ENCODE measurements around the gene NXPE3.
"Not testable (repeated sequence)": the region's sequence is repeated elsewhere in the genome, so short reads cannot be mapped to it uniquely, and the experiment has no call there.

Gene NXPE3

DNA sequence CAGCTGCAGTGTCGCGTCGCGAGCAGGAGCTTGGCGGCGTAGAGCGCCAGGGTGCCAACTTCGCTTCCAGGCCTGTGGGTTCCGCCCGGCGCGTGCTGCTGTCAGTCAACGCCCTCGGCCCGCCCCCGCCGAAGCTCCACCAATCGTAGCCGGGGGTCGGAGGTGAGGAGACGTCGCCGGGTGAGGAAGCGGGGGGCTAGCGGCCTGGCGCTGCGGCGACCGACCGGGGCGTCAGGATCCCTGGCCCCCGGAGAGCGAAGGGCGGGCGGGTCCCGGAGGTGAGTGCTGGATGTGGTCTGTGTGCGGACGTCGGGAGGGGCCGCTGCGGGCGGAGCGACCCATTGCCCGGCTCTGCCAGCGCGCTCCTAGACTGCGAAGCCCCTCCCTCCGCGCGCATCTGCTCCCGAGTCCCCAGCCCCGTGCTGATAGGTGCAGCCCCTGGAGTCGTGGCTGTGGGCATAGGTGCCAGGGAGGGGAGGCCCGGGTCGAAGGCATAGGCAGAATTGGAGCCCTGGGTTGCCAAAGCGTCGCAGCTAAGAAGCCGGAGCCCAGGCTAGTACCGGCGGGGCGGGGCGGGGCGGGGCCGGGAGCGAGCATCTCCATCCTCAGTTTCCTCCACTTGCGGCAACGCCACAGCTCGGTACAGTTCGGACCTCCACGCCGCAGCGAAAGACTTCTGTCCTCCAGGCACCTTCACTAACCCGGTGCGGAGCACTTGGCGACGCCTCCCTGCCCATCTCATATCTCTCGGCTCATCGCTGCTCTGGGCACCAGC lies at the start of gene NXPE3:
Gene NXPE3 (plus strand): TSS at position 165 of the 775 bp plus-strand sequence. CDS start 6,386 bp downstream, outside the sequence.
- DNase-seq (ENCODE audit: low spot score) = peak; percentile 93

DNA sequence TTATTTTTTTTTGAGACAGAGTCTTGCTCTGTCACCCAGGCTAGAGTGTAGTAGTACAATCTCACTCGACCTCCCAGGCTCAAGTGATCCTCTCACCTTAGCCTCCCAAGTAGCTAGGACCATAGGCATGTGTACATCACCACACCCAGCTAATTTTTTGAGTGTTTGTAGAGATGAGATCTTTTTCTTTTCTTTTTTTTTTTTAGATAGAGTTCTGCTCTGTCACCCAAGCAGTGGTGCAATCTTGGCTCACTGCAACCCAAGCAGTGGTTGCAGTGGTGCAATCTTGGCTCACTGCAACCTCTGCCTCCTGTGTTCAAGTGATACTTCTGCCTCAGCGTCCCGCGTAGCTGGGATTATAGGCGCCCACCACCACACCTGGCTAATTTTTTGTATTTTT lies 49.4 kb upstream of the NXPE3 start:
- DNase-seq (ENCODE audit: low spot score) = no peak

- no peak for DNase-seq (ENCODE audit: low spot score)
These were observed 48.2 kb upstream of the NXPE3 start for GRCh38 chr3:101730839-101731238.

GRCh38 chr3:101732240-101732641 lies 46.8 kb upstream of the NXPE3 start:
- DNase-seq (ENCODE audit: low spot score) = no peak

GRCh38 chr3:101735833-101736232 lies 43.2 kb upstream of the NXPE3 start:
- DNase-seq (ENCODE audit: low spot score) = no peak

GRCh38 chr3:101741914-101742313 lies 37.1 kb upstream of the NXPE3 start:
- not testable (repeated sequence) for DNase-seq (ENCODE audit: low spot score)

DNA sequence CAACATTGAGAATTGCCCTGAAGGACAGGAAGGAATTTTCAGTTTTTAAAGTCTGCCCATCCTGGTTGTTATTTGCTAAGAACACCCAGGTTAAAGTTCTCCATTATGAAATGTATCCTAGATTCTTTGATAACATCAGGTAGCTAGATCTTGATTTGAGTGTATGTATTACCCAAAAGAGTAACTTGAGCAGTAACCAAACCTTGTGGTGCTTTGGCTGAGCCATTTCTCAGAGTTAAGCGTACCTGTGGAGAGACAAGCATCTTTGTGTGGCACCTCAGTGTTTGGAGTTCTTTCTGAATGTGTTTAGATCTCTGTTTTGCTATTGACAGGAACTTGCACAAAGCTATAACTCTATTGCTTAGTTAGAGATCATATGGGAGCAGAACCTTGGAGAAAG lies 34.2 kb upstream of the NXPE3 start:
- no peak for DNase-seq (ENCODE audit: low spot score)

- not testable (repeated sequence) for DNase-seq (ENCODE audit: low spot score)
These were observed 33.1 kb upstream of the NXPE3 start for GRCh38 chr3:101745934-101746333.

DNA sequence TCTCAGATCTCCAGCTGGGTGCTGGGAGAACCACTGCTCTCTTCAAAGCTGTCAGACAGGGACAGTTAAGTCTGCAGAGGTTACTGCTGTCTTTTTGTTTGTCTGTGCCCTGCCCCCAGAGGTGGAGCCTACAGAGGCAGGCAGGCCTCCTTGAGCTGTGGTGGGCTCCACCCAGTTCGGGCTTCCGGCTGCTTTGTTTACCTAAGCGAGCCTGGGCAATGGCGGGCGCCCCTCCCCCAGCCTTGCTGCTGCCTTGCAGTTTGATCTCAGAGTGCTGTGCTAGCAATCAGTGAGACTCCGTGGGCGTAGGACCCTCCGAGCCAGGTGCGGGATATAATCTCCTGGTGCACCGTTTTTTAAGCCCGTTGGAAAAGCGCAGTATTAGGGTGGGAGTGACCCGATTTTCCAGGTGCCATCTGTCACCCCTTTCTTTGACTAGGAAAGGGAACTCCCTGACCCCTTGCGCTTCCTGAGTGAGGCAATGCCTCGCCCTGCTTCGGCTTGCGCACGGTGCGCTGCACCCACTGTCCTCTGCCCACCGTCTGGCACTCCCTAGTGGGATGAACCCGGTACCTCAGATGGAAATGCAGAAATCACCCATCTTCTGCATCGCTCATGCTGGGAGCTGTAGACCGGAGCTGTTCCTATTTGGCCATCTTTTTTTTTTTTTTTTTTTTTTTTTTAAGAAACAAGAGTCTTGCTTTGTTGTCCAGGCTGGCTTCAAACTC lies 25.5 kb upstream of the NXPE3 start:
- not testable (repeated sequence) for DNase-seq (ENCODE audit: low spot score)

DNA sequence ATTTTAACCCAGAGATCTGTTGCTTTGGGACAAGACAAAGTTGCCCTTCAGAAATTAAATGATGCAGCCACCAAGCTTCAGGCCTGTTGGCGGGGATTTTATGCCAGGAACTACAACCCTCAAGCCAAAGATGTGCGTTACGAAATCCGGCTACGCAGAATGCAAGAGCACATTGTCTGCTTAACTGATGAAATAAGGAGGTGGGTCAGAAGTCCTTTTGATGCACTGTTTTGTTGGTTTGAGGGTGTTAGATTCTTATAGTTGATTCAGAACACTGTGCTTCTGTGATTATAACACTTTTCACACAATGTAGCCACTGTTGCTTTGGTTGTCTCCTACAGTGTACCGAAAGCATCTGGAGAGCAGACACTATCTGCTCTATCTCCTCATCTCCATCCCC lies 20.8 kb upstream of the NXPE3 start:
- no peak for DNase-seq (ENCODE audit: low spot score)

- DNase-seq (ENCODE audit: low spot score) = no peak
These were observed 16.9 kb upstream of the NXPE3 start for GRCh38 chr3:101762041-101762646.

GRCh38 chr3:101777745-101778281 lies 1.2 kb upstream of the NXPE3 start:
- not testable (repeated sequence) for DNase-seq (ENCODE audit: low spot score)

DNA sequence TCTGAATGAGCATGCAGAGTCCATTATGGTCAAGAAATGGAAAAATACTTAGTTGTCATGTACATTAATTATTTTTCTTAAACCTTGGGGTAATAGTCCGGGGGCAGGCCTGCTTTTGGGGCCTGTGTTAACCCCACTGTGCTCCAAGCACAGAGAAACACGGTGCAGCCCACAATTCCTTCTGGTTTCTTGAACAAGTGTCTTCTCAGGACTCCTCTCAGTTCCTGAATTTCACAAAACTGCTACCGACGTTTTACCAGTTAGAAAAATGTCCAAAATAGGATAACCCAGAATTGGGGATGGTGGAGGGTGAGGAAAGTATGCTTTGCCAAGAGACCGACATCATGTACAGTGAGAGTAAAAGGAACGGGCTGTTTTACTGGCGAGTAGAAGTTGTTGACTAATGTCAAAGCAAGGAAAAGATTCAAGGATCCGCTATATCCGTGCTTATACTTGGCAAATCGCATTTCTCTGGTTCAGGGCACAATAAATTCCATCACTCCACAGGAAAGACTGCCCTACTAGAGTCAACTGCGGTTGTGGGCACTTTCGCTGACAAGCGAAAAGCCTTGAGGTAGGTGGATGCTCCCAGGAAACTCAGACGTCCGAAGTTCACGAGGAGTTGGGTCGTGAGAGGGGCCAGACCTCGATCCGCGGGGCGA lies 495 bp upstream of the NXPE3 start:
- DNase-seq (ENCODE audit: low spot score) = no peak

GRCh38 chr3:101779822-101780381 lies 891 bp downstream of the NXPE3 start:
- DNase-seq (ENCODE audit: low spot score) = no peak

- no peak for DNase-seq (ENCODE audit: low spot score)
These were observed 1.6 kb downstream of the NXPE3 start for GRCh38 chr3:101780661-101781060.

GRCh38 chr3:101781166-101781565 lies 2.2 kb downstream of the NXPE3 start:
- no peak for DNase-seq (ENCODE audit: low spot score)

DNA sequence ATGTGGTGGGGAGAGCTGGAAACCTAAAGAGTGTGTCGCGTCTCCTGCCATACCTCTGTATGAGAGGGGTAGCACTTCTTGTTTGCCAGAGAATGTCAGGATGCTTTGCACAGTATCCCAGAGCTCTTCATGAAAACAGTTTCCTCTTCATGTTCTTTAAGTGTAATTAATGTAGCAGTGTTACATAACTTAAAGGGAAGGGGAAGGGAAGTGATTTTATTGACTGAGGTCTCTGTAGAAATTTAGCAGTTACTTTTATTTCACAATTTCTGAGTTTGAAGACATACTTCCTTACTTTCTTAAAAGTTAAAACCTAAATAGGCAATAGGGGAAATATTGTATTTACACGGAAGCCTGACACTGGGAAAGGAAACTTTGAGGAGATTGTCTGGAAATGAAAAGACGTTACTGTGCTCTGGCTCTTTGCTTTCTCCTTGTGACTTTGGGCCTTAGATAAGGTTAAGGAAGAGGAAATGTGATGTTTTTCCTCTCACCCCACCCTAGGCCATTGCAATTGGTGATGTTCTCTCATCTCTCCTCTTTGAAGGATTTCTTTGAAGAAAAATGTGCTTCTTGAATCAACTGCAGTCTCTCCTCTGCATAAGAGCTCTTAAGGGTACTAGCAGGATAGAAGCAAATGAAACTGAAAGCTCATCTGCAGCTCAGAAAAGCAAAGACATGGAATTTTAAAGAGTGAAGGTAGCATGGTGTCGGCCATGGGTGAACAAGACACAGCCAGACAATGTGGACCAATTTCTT lies 6.0 kb downstream of the NXPE3 start:
- DNase-seq (ENCODE audit: low spot score) = no peak

- DNase-seq (ENCODE audit: low spot score) = no peak
These were observed 12.8 kb downstream of the NXPE3 start for GRCh38 chr3:101791778-101792177.

DNA sequence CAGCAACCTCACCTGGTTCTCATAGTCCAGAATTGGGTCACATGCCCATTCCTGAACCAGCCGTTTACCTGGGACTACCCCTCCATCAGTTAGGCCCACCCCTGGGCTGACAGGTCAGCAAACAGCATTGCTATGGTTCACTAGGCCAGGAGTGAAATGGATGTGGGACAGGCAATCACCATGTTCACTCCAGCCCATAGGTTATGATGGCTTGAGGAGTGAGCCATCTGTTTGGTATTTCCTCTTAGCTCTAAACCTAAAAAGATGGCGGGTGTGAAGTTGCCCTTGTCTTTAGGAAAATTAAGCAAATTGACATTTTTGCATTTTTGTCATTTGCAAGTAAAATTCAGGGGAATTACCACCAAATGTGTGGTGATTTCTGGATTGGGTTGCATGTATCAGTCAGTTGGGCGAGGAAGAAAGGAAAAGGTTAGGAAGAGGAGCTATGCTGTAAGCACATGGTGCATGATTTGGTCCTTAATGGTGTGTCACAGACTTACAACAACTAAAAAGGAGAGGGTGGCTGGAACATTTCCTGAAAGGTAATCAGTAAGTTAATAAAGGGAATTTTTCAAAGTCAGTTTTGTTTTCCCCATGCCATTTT lies 17.2 kb downstream of the NXPE3 start:
- DNase-seq (ENCODE audit: low spot score) = no peak

DNA sequence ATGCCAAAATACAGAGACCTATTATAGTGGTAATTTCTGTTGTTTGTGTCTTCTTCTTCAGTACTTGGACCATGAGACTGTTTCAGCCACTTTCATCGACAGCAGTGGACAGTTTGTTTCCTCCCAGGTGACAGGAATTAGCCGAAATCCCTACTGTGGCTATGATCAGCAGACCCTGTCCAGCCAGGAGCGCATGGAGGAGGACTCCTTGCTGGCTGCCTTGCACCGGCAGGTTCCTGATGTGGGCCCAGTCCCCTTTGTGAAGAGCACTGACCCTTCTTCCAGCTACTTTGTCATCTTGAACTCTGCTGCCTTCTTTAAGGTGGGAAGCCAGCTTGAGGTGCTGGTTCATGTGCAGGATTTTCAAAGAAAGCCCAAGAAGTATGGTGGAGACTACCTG lies 22.2 kb downstream of the NXPE3 start:
- DNase-seq (ENCODE audit: low spot score) = no peak

DNA sequence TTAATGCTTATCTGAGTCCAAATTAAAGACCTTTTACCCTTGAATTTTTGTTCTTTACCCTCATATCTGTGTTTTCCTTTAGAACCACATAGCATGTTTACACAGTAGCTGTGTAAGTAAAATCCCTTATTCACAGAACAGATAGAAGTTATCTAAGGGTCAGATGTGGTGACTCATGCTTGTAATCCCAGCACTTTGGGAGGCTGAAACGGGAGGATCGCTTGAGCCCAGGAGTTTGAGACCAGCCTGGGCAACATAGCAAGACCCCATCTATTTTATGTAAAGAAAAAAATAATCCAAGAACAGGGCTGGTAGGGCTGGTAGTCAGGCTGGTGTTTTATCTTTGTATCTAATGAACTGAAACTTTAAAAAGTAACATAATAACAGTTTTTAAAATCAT lies 23.2 kb downstream of the NXPE3 start:
- DNase-seq (ENCODE audit: low spot score) = no peak
